ENCODE data around the gene PLPP2. TPM values are rescaled to one million over a fixed set of nuclear protein-coding genes. Genes with fewer than 3 reads are reported as not detected.

The PLPP2 gene
- total RNA-seq, 4 donors from 2014 or later = 2.5 to 22.2 (median 9.3) TPM

DNA sequence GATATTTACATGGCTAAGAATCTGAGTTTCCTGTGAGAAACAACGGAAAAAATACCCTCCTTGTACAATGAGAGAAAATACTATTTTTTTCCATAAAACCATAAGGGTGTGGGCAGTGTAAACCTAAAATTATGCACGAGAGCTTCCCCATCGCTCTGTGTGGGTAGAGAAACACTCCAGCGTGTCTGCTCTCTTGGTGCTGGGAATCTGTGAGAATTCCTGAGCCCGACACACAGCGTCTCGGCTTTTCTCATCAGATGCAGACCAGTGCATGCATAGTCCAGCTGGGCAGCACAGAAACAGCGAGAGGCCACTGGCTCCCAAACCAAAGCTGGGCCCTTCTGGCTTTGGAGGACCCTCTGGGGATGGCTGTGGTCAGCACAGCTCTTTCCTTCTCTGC is 12.0 kb downstream of the PLPP2 start:
- no peaks in the 10 kb centered on the region for H3K4me1 ChIP-seq
- H3K36me3 ChIP-seq = no peaks in the 10 kb centered on the region
- no peak for DNase-seq (ENCODE audit: low spot score in 2 of 2)
- no peak overlapping the region for H3K4me3 ChIP-seq
- H3K27ac ChIP-seq = no peak overlapping the region
- H3K27me3 ChIP-seq = no peaks in the 10 kb centered on the region
- TF ChIP-seq, protein P1, sequence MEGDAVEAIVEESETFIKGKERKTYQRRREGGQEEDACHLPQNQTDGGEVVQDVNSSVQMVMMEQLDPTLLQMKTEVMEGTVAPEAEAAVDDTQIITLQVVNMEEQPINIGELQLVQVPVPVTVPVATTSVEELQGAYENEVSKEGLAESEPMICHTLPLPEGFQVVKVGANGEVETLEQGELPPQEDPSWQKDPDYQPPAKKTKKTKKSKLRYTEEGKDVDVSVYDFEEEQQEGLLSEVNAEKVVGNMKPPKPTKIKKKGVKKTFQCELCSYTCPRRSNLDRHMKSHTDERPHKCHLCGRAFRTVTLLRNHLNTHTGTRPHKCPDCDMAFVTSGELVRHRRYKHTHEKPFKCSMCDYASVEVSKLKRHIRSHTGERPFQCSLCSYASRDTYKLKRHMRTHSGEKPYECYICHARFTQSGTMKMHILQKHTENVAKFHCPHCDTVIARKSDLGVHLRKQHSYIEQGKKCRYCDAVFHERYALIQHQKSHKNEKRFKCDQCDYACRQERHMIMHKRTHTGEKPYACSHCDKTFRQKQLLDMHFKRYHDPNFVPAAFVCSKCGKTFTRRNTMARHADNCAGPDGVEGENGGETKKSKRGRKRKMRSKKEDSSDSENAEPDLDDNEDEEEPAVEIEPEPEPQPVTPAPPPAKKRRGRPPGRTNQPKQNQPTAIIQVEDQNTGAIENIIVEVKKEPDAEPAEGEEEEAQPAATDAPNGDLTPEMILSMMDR (IDR thresholded peaks at IDR 0.05) = no peak
- WGBS, 2 donors = 70 to 82% methylated on average over 8 of the region's 8 CpGs
- no peaks in the 10 kb centered on the region for H3K9me3 ChIP-seq

DNA sequence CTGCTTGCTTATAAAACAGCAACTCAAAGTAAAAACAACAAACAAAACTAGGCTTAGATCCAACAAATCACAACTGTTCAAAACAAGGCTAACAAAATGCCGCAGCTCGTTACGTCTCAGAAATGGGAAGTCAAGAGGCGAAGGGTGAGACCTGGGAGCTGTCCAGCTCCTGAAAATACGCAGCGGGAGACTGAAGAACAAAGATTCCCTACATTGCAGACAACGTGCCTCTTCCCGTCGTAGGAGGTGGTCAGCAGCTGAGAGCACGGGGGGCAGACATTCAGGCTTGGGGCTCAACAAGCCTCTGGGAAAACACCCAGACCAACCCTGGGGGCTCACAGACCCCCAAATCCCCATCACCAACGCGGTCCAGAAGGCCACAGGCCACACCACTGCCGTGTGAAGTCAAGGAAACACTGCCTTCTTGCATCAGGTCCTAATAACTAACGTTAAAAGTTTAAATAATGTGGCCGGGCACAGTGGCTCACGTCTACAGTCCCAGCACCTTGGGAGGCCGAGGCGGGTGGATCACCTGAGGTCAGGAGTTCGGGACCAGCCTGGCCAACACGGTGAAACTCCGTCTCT is 13.5 kb downstream of the PLPP2 start:
- no peaks in the 10 kb centered on the region for H3K36me3 ChIP-seq
- no peaks in the 10 kb centered on the region for H3K27me3 ChIP-seq
- DNase-seq (ENCODE audit: low spot score in 2 of 2) = no peak
- WGBS, 2 donors = 38 to 41% methylated on average over 21 of the region's 21 CpGs
- no peak overlapping the region for H3K27ac ChIP-seq
- TF ChIP-seq, protein P1 (IDR thresholded peaks at IDR 0.05) = no peak
- TF ChIP-seq EP300 (IDR thresholded peaks at IDR 0.05) (no peak), POLR2A (IDR thresholded peaks at IDR 0.05) (no peak)
- H3K4me1 ChIP-seq = no peaks in the 10 kb centered on the region
- no peak overlapping the region for H3K4me3 ChIP-seq
- no peaks in the 10 kb centered on the region for H3K9me3 ChIP-seq

GRCh38 chr19:277131-277530 is 14.1 kb downstream of the PLPP2 start:
- Histone ChIP-seq H3K9me3 (no peaks in the 10 kb centered on the region), H3K4me3 (no peak overlapping the region), H3K36me3 (no peaks in the 10 kb centered on the region), H3K4me1 (no peaks in the 10 kb centered on the region), H3K27me3 (no peaks in the 10 kb centered on the region), H3K27ac (no peak overlapping the region)
- TF ChIP-seq, protein P1 (IDR thresholded peaks at IDR 0.05) = no peak
- DNase-seq (ENCODE audit: low spot score in 2 of 2) = no peak
- 72 to 82% methylated on average over 7 of the region's 7 CpGs for WGBS, 2 donors

GRCh38 chr19:275958-276646 is 15.1 kb downstream of the PLPP2 start:
- Histone ChIP-seq H3K27me3 (no peaks in the 10 kb centered on the region), H3K9me3 (no peaks in the 10 kb centered on the region), H3K4me3 (no peak overlapping the region), H3K36me3 (no peaks in the 10 kb centered on the region), H3K4me1 (no peaks in the 10 kb centered on the region), H3K27ac (no peak overlapping the region)
- TF ChIP-seq EP300 (IDR thresholded peaks at IDR 0.05) (no peak), POLR2A (IDR thresholded peaks at IDR 0.05) (no peak)
- TF ChIP-seq, protein P1 (IDR thresholded peaks at IDR 0.05) = no peak
- WGBS, 2 donors = 85 to 90% methylated on average over 19 of the region's 19 CpGs
- no peak for DNase-seq (ENCODE audit: low spot score in 2 of 2)

DNA sequence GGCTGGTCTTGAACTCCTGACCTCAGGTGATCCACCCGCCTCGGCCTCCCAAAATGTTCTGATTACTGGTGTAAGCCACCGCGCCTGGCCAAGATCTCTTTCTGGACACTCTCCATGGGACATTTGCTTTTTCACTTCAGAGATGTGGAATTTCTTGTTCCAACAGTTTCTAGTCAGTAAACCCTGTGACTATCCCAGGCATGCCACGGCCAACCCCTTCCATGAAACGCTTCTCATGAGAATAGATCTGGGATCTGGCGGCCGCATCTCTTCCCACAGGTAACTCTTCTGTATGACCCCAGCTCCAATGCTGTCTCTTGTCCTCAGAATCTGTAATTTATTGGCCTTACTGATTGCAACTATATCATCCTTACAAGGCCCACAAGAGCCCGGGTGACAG is 16.2 kb downstream of the PLPP2 start:
- H3K36me3 ChIP-seq = no peaks in the 10 kb centered on the region
- no peaks in the 10 kb centered on the region for H3K4me1 ChIP-seq
- H3K27ac ChIP-seq = no peak overlapping the region
- H3K9me3 ChIP-seq = no peaks in the 10 kb centered on the region
- WGBS, 2 donors = 87% methylated on average over 9 of the region's 9 CpGs
- no peaks in the 10 kb centered on the region for H3K27me3 ChIP-seq
- DNase-seq (ENCODE audit: low spot score in 2 of 2) = no peak
- TF ChIP-seq EP300 (IDR thresholded peaks at IDR 0.05) (no peak), POLR2A (IDR thresholded peaks at IDR 0.05) (no peak)
- TF ChIP-seq, protein P1 (IDR thresholded peaks at IDR 0.05) = no peak
- H3K4me3 ChIP-seq = no peak overlapping the region
